ENCODE data around the gene NOL9. TPM values are rescaled to one million over a fixed set of nuclear protein-coding genes. Genes with fewer than 3 reads are reported as not detected.
A peak's percentile ranks its signal among the peaks of the same experiment; 100 is the strongest.

Gene NOL9
- total and polyA plus RNA-seq, 2 of the 13 experiments (the other 11 are each of a cell fraction or from before 2014, with no cell fraction given): 18.0 to 24.7 TPM

GRCh38 chr1:6579374-6580118, 25.2 kb upstream of the NOL9 start, which contains the start of gene ZBTB48 (continued):
- no peak for TF ChIP-seq ZSCAN21 (CRISPR knock-in tag; IDR thresholded peaks at IDR 0.05; ENCODE audit: borderline replicate concordance)
- TF ChIP-seq NFE2L1 (CRISPR knock-in tag; IDR thresholded peaks at IDR 0.05; ENCODE audit: borderline replicate concordance): peak; percentile 52; the same call in 1 of the 2 replicates
- TF ChIP-seq TP53 (CRISPR knock-in tag; conservative IDR thresholded peaks at IDR 0.05): no peak
- TF ChIP-seq MAF1 (CRISPR knock-in tag; IDR thresholded peaks at IDR 0.05; ENCODE audit: borderline replicate concordance): no peak
- TF ChIP-seq MXD3 (CRISPR knock-in tag; IDR thresholded peaks at IDR 0.05): no peak; the same call in 1 of the 2 replicates
- no peak for TF ChIP-seq AKAP8 (CRISPR knock-in tag; IDR thresholded peaks at IDR 0.05)
- peak; percentile 83 for TF ChIP-seq POLR2G (IDR thresholded peaks at IDR 0.05; ENCODE audit: low read depth, low read length)
- peak; percentile 85 for TF ChIP-seq MAX (IDR thresholded peaks at IDR 0.05)
- peak; percentile 75; the same call in 1 of the 2 replicates for TF ChIP-seq REPIN1 (CRISPR knock-in tag; IDR thresholded peaks at IDR 0.05; ENCODE audit: borderline replicate concordance, low read depth)
- peak; percentile 64; the same call in 1 of the 2 replicates for TF ChIP-seq HNF4G (IDR thresholded peaks at IDR 0.05; ENCODE audit: borderline replicate concordance, low read depth, low read length)
- no peak for TF ChIP-seq HNF4G (CRISPR knock-in tag; IDR thresholded peaks at IDR 0.05; ENCODE audit: borderline replicate concordance, low read depth)
- TF ChIP-seq, protein P1, sequence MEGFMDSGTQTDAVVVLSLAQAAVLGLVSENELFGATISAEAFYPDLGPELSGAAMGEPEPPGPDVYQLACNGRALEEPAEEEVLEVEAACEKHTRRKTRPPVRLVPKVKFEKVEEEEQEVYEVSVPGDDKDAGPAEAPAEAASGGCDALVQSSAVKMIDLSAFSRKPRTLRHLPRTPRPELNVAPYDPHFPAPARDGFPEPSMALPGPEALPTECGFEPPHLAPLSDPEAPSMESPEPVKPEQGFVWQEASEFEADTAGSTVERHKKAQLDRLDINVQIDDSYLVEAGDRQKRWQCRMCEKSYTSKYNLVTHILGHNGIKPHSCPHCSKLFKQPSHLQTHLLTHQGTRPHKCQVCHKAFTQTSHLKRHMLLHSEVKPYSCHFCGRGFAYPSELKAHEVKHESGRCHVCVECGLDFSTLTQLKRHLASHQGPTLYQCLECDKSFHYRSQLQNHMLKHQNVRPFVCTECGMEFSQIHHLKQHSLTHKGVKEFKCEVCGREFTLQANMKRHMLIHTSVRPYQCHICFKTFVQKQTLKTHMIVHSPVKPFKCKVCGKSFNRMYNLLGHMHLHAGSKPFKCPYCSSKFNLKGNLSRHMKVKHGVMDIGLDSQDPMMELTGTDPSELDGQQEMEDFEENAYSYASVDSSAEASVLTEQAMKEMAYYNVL (CRISPR knock-in tag; IDR thresholded peaks at IDR 0.05; ENCODE audit: borderline replicate concordance): no peak
- TF ChIP-seq RARG (CRISPR knock-in tag; IDR thresholded peaks at IDR 0.05; ENCODE audit: low read depth): no peak
- TF ChIP-seq BATF2 (CRISPR knock-in tag; IDR thresholded peaks at IDR 0.05): no peak
- TF ChIP-seq KDM5B (CRISPR knock-in tag; IDR thresholded peaks at IDR 0.05; ENCODE audit: borderline replicate concordance): peak; percentile 53; the same call in 1 of the 2 replicates
- no peak for TF ChIP-seq CHD2 (IDR thresholded peaks at IDR 0.05; ENCODE audit: low read depth, low read length)
- TF ChIP-seq, protein P2, sequence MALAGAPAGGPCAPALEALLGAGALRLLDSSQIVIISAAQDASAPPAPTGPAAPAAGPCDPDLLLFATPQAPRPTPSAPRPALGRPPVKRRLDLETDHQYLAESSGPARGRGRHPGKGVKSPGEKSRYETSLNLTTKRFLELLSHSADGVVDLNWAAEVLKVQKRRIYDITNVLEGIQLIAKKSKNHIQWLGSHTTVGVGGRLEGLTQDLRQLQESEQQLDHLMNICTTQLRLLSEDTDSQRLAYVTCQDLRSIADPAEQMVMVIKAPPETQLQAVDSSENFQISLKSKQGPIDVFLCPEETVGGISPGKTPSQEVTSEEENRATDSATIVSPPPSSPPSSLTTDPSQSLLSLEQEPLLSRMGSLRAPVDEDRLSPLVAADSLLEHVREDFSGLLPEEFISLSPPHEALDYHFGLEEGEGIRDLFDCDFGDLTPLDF (CRISPR knock-in tag; IDR thresholded peaks at IDR 0.05): no peak
- no peak for TF ChIP-seq ZNF713 (CRISPR knock-in tag; IDR thresholded peaks at IDR 0.05)
- no peak for TF ChIP-seq SMYD3 (CRISPR knock-in tag; IDR thresholded peaks at IDR 0.05)
- TF ChIP-seq, protein P3, sequence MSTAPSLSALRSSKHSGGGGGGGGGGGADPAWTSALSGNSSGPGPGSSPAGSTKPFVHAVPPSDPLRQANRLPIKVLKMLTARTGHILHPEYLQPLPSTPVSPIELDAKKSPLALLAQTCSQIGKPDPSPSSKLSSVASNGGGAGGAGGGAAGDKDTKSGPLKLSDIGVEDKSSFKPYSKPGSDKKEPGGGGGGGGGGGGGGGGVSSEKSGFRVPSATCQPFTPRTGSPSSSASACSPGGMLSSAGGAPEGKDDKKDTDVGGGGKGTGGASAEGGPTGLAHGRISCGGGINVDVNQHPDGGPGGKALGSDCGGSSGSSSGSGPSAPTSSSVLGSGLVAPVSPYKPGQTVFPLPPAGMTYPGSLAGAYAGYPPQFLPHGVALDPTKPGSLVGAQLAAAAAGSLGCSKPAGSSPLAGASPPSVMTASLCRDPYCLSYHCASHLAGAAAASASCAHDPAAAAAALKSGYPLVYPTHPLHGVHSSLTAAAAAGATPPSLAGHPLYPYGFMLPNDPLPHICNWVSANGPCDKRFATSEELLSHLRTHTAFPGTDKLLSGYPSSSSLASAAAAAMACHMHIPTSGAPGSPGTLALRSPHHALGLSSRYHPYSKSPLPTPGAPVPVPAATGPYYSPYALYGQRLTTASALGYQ (CRISPR knock-in tag; IDR thresholded peaks at IDR 0.05): no peak
- no peak for TF ChIP-seq FOXK2 (IDR thresholded peaks at IDR 0.05)
- TF ChIP-seq SP5 (CRISPR knock-in tag; IDR thresholded peaks at IDR 0.05; ENCODE audit: borderline replicate concordance, low read depth): peak; percentile 10; the same call in 1 of the 2 replicates
- TF ChIP-seq ZNF883 (CRISPR knock-in tag; IDR thresholded peaks at IDR 0.05; ENCODE audit: not compliant biosample characterization): peak; percentile 61
- 0 out of 2 replicates have a peak, but pooled peaks have one; percentile 14 for TF ChIP-seq ZNF337 (CRISPR knock-in tag; IDR thresholded peaks at IDR 0.05; ENCODE audit: borderline replicate concordance, low read depth)
